Stimulated activated CD8-positive, alpha-beta memory T cell treated with anti-CD3 and anti-CD28 coated beads, Interleukin-15, amount 100 ng/mL, for 4 hours (primary cell): ENCODE results near the gene FLNA.
"Not testable (repeated sequence)": the region's sequence is repeated elsewhere in the genome, so short reads cannot be mapped to it uniquely, and the experiment has no call there.

Experiments used
- DNase-seq, 2 donors: peaks; one replicate each; pipeline ENCODE4 v3.0.0-alpha.2; 2020; ENCODE audit warnings: low read depth in 2 of 2

The FLNA gene, protein sequence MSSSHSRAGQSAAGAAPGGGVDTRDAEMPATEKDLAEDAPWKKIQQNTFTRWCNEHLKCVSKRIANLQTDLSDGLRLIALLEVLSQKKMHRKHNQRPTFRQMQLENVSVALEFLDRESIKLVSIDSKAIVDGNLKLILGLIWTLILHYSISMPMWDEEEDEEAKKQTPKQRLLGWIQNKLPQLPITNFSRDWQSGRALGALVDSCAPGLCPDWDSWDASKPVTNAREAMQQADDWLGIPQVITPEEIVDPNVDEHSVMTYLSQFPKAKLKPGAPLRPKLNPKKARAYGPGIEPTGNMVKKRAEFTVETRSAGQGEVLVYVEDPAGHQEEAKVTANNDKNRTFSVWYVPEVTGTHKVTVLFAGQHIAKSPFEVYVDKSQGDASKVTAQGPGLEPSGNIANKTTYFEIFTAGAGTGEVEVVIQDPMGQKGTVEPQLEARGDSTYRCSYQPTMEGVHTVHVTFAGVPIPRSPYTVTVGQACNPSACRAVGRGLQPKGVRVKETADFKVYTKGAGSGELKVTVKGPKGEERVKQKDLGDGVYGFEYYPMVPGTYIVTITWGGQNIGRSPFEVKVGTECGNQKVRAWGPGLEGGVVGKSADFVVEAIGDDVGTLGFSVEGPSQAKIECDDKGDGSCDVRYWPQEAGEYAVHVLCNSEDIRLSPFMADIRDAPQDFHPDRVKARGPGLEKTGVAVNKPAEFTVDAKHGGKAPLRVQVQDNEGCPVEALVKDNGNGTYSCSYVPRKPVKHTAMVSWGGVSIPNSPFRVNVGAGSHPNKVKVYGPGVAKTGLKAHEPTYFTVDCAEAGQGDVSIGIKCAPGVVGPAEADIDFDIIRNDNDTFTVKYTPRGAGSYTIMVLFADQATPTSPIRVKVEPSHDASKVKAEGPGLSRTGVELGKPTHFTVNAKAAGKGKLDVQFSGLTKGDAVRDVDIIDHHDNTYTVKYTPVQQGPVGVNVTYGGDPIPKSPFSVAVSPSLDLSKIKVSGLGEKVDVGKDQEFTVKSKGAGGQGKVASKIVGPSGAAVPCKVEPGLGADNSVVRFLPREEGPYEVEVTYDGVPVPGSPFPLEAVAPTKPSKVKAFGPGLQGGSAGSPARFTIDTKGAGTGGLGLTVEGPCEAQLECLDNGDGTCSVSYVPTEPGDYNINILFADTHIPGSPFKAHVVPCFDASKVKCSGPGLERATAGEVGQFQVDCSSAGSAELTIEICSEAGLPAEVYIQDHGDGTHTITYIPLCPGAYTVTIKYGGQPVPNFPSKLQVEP (N-terminal part only)

DNA sequence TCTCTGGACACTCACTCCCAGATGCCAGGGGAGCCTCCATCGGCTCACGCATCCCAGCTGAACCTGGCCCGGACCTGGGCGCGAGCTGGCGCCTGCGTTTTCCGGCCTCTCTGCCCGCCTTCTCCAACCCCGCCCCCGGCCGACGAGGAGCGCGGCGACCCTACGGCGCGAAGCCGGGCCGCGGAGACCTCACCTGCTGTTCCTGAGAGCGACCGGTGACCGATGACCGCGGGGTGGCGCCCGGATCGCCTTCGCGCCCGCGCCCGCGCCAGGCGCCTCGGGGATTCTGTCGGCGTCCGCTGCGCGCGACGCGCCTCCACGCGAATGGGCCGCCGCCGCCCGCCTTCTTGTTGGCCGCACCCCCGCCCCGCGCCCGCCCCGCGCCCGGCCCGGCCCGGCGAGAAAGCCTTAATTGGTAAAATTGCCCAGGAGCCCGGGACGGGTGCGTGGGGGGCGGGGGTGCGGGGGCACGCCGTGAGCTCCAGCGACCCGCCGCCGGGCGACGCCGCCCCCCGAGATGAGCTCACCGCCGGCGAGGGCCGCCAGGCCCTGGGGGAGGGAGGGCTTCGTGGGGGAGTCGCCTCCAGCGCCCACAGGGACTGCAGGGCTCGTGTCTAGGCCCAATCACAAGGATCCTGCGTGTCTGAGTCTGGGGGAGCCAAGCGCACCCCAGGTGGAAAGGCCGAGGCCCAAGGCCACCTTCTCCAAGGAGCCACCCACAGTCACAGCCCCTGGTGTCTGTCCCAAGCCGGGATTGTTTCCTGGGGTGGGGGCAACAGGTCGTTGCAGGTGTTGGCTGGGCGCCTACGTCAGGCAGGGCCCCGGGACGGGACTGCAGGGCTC, at the start of gene FLNA:
Gene FLNA (minus strand): TSS at position 322 of the 843 bp plus-strand sequence. CDS start 3,389 bp downstream, outside the sequence.
- DNase-seq, result no peak

DNA sequence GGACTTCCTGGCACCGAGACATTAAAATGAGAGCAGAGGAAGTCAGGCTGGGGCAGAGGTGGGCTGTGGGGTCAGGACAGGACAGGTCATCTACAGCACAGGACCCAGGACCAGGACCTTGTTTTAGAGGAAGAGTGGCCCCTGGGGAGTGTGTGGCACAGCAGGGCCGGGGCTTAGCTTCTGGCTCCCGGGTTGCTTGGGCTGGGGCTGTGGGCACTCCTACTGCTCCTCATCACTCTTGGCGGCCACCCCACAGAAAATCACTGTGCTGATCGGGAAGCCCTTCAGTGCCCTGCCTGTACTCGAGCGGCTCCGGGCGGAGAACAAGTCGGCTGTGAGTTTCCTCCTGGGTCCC, 45.9 kb upstream of the FLNA start:
- no peak for DNase-seq

DNA sequence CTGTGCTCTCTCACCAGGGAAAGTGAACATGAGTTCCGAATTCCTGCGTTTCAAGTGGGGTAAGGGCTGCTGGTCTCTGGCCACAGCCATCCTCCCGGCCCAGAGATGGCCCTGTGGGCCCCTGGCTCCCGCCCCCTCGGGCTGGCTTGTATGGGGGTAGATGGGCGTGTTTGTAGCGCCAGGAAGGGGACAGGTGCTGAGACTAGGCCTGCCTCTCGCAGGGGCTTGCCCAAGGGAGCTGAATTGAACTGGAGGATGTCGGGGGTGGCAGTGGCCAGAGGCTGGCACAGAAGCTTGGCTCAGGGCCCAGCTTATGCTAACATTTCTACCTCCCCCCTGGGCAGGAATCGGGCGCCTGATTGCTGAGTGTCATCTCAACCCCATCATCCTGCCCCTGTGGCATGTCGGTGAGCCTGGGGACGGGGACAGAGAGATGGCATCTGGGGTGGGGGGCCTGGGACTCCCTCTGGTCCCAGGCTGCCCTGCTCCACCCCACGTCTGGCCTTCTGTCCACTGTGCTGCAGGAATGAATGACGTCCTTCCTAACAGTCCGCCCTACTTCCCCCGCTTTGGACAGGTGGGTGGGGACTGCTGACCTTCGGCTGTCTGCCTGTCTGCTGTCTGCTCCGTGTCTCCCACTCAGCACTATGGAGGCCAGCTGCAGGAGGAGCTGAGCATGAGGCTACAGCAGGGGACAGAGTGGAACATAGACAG, 45.4 kb upstream of the FLNA start:
- DNase-seq, result no peak

DNA sequence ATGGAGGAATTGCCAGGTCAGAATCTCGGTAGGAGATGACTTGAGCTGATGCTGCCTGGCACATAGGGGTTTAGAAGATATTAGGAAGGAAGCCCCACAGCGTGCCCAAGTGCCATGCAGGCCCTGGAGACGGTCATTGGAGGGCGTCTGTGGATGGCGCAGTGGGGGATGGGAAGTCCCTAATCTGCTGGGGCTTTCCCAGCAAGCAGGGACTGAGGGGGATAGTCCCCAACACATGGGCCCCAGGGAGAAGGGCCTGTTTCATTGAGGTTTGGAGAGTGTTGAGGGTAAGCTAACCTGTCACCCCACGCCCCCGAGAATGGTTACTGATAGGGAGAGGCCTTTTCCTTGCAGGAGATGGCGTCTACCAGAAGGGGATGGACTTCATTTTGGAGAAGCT, 44.8 kb upstream of the FLNA start:
- DNase-seq, result no peak

DNA sequence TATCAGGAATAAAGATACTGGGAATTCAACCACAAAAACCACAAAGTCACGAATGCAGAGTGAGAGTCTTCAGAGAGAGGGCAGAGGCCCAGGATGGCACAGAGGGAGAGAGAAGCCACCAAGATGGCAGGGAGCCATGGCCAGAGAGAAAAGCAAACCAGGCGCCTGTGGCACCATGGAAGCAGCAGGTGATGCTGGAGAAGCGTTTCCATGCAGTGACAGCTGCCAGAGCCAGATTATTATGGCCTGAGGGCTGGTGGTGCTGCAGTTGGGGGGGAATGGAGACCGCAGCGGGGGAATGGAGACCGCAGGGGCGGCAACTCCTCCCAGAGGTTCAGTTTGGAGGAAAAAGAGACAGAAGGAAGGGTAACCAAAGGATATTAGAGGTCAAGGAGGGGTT, 42.7 kb upstream of the FLNA start:
- no peak for DNase-seq

DNA sequence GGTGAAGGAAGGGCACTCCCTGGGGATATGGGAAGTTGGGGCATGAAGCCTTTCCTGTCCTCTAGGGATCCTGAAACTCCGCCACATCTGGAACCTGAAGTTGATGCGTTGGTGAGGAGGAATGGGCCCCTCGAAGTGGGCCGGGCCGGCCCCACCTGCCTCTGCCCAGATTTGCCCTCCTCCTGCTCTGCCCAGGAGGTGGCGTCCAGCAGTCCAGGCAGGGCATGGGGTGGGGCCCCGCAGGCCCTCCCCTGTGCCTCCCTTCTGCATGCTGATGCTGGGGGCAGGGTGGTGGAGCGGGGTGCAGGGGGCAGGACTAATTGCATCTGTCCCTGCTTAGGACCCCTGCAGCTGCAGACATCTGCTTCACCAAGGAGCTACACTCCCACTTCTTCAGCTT, 38.7 kb upstream of the FLNA start:
- no peak for DNase-seq

DNA sequence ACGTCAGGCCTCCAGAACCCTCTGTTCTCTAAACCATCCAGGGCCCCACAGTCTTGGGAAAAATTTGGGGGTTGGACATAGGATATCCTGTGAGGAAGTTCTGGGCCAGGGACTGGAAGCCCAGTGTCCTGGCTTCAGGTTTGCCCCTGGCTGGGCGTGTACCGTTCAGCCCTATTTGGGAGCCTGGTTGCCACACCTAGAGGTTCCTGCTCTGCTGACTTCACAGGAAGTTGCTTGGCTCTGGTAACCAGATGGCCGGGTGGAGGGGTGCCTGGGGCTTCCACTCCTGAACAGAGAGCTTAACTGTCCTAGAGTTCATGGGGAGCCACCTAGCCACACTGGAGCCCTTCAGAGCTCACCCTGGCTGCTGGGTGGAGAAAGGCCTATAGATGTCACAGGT, 38.0 kb upstream of the FLNA start:
- DNase-seq, result no peak

DNA sequence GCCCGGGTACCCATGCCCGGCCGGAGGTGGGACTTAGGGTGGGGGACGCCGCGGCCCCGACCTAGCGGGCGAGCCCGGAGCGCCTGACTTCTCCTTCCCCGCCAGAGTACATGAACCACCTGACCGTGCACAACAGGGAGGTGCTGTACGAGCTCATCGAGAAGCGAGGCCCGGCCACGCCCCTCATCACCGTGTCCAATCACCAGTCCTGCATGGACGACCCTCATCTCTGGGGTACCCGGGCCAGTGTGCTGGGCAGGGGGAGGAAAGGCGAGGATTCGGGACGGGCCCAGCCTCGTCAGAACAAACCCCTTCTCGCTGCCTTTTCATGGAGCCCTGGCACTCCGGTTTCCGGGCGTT, 37.5 kb upstream of the FLNA start:
- no peak for DNase-seq

DNA sequence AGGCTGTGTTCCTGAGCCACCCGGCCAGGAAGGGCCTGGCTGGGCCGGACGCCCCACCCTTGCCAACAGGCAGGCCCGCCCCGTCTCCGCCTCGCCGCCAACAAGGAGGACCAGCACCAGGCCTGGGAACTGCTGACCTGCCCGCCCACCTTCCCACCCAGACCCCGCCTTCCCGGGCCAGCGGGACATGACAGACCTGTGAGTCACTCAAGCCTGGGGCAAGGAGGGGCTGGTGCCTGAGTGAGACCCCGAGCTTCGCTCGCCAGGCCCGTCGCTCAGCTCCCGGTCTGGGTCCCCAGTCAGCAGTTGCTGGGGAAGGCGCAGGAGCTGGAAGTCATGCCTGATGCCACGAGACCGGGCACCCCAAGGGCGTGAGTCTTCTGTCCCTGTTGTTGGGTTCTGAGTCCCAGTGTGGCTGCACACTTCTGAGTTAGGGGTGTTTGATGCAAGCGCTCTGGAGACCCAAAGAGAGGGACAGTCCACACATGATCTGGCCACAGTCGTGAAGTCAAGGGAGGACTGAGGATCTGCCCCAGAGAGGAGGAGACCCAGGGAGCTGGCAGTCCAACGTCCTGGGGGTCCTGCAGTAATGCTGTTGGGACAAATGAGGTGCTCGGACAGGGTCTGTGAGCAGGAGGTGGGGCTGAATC, 34.9 kb upstream of the FLNA start, which contains the start of gene DNASE1L1:
Gene DNASE1L1 (minus strand): TSS at position 33 of the 650 bp plus-strand sequence. CDS start 3,686 bp downstream, outside the sequence.
- DNase-seq, result no peak

DNA sequence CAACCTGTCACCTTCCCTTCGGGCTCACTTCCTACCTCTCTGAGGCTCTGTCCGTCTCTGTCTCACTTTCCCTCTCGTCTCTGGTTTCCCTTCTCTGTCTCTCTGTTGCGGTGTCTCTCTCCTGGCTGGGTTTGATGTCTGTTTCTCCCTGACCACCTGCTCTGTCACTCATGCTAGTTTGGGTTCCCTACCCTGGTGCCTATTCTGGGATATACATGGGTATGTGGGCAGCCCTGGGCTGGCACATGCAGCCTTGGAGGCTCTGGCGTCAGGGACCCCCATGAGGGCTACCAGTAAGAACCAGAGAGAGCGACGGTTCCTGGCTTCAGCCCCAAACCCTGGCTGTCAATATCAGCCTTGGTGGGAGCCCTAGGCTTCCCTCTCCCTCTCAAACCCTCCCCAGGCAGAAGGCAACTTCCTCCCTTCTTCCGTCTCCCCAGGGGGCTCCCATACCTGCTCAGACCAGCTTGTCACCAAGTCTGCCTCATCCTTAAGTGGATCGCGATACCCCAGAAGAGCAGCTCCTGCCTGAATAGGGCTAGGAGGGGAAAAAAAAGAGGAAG, 34.3 kb upstream of the FLNA start:
- no peak for DNase-seq

DNA sequence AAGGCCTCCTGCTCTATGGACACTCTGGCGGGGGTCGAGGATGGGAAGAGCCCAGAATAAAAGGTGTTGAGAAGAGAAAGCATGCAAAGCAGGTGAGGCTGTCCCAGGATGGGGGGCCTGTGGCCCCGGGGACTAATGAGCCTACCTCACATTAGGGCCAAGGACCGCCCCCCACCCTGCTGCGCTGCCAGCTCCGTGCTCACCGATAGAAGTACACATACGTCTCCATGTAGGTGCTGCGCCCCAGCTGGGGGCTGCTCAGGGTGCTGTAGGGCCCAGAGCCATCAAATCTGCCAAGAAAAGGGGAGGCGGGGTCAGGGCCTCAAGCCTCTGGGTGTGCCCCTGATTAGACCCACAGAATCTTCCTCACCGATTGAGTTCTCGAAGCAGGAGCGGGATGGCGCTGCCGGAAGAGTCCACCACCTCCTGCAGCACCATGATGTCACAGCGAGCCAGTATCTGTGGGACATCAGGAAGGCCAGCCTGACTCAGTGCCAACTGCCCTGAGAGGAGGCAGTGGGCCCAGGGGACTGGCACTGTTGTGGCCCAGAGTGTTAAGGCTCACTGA, 30.3 kb upstream of the FLNA start:
- no peak for DNase-seq

DNA sequence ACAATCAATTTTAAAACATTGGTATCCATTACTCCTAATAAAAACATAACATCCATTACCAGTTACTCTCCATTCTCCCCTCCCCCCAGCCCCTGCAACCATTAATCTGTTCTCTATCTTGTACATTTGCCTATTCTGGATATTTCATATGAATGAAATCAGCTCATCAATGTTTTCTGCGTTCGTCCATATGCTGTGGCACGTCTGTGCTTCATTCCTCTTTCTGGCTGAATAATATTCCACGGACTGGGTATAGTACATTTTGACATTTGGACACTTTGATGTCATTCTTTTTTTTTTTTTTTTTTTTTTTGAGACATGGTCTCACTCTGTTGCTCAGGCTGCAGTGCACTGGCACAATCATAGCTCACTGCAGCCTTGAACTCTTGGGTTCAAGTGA, 29.4 kb upstream of the FLNA start:
- no peak for DNase-seq

DNA sequence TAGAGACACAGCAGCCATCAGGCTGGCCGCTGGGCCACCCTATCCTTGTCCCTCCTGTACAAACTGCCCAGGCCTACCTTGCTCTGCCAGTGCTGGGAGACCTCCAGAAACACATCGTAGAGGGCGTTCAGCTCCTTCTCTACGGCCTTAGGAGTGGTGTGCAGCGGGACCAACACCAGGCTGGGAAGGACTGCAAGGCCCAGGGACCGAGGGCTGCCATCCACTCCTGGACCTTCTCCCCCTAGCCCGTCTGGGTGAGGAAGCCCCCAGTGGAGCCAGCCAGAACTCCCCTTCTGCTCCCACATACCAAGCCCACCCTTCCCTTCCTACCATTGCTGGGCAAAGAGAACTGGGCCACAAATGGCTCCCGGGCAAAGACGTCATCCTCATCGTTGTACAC, 28.8 kb upstream of the FLNA start:
- no peak for DNase-seq

DNA sequence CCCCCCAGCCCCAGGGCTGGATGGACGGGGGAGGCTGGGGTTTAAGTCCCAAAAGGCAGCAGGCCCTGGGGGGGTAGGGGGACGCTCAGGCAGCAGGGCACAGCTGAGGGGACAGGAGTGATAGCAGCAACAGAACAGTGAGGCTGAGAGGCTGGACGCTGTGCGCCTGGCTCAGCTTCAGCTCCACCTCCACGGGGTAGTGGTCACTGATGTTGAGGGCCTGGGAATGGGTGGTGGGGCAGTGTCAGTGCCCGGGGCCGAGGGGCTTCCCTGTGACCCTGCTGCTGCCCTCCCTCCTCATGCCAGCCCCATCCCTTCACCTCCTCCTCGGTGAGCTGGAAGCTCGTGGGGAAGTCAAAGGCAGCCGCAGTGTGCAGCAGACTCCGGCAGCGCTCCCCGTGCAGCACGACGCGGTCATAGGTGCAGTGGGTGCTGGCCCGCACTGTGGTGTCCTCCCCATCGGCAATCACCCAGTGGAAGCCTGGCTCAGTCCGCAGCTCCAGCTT, 28.2 kb upstream of the FLNA start:
- DNase-seq, result no peak

DNA sequence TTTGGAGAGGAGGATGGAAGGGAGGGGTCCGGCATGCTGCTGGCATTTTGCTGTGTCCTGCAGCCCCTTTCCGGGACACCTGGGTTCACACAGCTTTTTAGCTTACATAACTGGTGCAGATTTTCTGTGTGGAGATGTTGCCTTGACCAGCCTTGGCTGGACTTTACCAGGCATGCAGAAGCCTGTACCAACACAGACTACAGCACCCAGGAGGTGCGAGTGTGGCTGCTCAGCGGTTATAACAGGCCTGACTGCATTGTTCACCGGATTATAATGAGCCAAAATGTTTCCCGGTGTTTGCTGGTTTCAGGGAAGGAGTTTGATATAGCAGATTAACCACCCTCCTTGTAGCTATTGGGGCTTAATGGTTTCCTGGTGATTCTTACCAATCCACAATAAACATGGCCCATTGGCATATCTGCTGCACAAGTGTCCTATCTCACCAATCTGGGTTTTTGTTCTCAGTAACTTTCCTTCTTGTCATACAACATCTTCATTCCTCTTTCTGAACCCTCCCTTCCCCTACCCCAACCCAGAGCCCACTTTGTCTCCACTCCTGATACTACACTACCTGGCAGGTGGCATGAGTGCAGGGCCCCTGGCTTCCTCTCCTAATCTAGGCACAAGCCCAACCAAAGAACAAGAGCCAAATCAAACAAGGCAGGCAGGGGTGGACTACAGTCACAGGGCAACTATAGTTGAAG, 27.6 kb upstream of the FLNA start:
- no peak for DNase-seq

DNA sequence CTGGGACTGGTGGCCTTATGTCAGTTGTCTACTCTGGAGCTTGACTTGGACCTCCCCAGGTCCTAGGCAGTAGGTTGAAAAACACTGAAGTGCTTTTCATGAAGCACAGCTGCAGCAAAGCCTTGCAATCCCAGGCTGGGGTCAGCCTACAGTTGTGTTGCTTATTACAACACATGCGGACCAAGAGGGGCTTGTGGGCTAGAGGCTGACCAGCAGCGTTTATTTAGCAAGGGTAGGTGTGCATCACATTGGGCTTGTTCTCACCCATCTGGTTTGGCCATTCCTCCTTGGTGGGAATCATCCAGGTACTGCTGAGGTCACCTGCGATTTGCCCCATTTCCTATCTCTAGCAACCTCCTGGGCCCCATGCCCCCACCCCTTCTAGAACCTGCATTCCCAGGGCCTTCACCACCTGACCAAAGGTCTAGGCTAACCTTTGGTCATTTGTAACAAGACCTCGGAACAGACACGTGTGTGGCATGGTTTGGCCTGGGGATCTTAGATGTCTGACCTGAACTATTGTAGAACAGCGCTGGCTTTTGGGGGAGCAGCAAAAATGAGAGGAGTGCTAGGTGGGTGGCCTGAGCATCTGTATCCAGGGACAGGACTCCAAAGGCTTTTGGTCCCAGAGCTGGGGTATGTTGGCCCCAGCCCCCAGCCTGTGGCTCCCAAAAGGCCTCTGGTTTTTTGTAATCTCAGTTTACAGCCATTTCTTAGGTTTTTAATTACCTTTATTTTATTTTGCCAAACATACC, 26.8 kb upstream of the FLNA start:
- DNase-seq, result no peak

DNA sequence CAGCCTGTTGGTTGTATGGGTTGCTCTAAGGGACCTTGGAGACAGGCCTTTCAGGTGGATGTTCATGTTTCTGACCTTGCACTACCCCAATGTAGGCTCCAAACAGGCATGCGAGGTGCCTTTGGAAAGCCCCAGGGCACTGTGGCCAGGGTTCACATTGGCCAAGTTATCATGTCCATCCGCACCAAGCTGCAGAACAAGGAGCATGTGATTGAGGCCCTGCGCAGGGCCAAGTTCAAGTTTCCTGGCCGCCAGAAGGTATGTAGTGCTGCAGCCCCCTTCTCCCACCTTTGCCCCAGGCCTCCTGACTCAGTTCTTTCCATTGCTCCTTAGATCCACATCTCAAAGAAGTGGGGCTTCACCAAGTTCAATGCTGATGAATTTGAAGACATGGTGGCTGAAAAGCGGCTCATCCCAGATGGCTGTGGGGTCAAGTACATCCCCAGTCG, 26.0 kb upstream of the FLNA start:
- DNase-seq, result not testable (repeated sequence)
